Measurements from ENCODE around the gene VAMP2. TPM values are rescaled to one million over a fixed set of nuclear protein-coding genes. Genes with fewer than 3 reads are reported as not detected.

Gene VAMP2
- total and polyA plus RNA-seq, 9 of the 15 experiments (the other 6 are each of a cell fraction or from before 2014, with no cell fraction given): 2.3 to 31.8 (median 6.0) TPM

DNA sequence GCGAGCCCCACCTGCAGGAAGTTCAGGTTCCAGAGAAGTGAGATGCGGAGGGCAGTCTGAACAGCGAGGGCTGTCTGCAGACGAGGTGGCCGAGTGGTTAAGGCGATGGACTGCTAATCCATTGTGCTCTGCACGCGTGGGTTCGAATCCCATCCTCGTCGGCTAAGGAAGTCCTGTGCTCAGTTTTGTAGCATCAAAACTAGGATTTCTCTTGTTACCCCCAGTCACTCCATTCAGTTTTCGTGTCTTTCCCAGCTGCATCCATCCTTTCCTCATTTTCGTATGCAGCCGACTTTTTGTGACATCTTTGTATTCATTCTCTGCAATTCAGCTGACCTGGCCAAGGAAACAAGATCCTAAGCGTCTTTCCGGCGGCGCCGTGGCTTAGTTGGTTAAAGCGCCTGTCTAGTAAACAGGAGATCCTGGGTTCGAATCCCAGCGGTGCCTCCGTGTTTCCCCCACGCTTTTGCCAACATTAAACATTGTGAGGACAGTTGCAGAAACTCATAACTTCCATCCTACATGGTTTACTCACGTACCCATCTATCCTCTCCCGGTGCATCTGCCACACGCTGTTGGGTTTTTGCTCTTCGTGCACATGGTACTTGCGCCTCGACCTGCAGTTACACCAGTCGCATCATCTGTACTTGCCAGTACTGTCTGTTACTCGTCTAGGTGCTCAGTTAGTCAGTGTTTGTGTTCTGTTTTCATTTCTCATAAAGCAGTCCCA lies 24.2 kb upstream of the VAMP2 start (continued):
- TF ChIP-seq ZBTB43 (CRISPR knock-in tag; IDR thresholded peaks at IDR 0.05): no peak
- TF ChIP-seq POLR2AphosphoS2 (IDR thresholded peaks at IDR 0.05; ENCODE audit: low read length): no peak
- TF ChIP-seq, protein P1, sequence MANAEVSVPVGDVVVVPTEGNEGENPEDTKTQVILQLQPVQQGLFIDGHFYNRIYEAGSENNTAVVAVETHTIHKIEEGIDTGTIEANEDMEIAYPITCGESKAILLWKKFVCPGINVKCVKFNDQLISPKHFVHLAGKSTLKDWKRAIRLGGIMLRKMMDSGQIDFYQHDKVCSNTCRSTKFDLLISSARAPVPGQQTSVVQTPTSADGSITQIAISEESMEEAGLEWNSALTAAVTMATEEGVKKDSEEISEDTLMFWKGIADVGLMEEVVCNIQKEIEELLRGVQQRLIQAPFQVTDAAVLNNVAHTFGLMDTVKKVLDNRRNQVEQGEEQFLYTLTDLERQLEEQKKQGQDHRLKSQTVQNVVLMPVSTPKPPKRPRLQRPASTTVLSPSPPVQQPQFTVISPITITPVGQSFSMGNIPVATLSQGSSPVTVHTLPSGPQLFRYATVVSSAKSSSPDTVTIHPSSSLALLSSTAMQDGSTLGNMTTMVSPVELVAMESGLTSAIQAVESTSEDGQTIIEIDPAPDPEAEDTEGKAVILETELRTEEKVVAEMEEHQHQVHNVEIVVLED (CRISPR knock-in tag; IDR thresholded peaks at IDR 0.05): no peak
- no peak for TF ChIP-seq RFX7 (CRISPR knock-in tag; IDR thresholded peaks at IDR 0.05)
- TF ChIP-seq, protein P2, sequence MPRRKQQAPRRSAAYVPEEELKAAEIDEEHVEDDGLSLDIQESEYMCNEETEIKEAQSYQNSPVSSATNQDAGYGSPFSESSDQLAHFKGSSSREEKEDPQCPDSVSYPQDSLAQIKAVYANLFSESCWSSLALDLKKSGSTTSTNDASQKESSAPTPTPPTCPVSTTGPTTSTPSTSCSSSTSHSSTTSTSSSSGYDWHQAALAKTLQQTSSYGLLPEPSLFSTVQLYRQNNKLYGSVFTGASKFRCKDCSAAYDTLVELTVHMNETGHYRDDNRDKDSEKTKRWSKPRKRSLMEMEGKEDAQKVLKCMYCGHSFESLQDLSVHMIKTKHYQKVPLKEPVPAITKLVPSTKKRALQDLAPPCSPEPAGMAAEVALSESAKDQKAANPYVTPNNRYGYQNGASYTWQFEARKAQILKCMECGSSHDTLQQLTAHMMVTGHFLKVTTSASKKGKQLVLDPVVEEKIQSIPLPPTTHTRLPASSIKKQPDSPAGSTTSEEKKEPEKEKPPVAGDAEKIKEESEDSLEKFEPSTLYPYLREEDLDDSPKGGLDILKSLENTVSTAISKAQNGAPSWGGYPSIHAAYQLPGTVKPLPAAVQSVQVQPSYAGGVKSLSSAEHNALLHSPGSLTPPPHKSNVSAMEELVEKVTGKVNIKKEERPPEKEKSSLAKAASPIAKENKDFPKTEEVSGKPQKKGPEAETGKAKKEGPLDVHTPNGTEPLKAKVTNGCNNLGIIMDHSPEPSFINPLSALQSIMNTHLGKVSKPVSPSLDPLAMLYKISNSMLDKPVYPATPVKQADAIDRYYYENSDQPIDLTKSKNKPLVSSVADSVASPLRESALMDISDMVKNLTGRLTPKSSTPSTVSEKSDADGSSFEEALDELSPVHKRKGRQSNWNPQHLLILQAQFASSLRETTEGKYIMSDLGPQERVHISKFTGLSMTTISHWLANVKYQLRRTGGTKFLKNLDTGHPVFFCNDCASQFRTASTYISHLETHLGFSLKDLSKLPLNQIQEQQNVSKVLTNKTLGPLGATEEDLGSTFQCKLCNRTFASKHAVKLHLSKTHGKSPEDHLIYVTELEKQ (CRISPR knock-in tag; IDR thresholded peaks at IDR 0.05): no peak
- no peak for TF ChIP-seq ZEB2 (IDR thresholded peaks at IDR 0.05)
- peak; percentile 1; the same call in 1 of the 2 replicates for TF ChIP-seq ZNF263 (CRISPR knock-in tag; IDR thresholded peaks at IDR 0.05; ENCODE audit: borderline replicate concordance)
- TF ChIP-seq ZNF695 (CRISPR knock-in tag; IDR thresholded peaks at IDR 0.05): no peak
- no peak for TF ChIP-seq PML (IDR thresholded peaks at IDR 0.05; ENCODE audit: low read length)
- TF ChIP-seq FOXK2 (conservative IDR thresholded peaks at IDR 0.05 in 1 of 2, IDR thresholded peaks at IDR 0.05 in 1 of 2; ENCODE audit: low read depth in 2 of 2): peak; percentile 46 to 83; a peak in 3 of 4 replicates
- no peak for TF ChIP-seq SMAD1 (IDR thresholded peaks at IDR 0.05; ENCODE audit: low read depth, low read length, partially characterized antibody)
- TF ChIP-seq ZNF143 (CRISPR knock-in tag; IDR thresholded peaks at IDR 0.05): no peak
- no peak for TF ChIP-seq KDM4B (IDR thresholded peaks at IDR 0.05; ENCODE audit: borderline replicate concordance in 2 of 2, low read depth in 1 of 2)
- no peak for TF ChIP-seq MIER1 (IDR thresholded peaks at IDR 0.05; ENCODE audit: low read depth)
- no peak for TF ChIP-seq ID3 (CRISPR knock-in tag; IDR thresholded peaks at IDR 0.05)
- TF ChIP-seq ID3 (tag; IDR thresholded peaks at IDR 0.05): peak; percentile 38; the same call in 1 of the 2 replicates
- 0 out of 2 replicates have a peak, but pooled peaks have one; percentile 22 for TF ChIP-seq NKRF (IDR thresholded peaks at IDR 0.05; ENCODE audit: borderline replicate concordance)
- 0 out of 2 replicates have a peak, but pooled peaks have one; percentile 60 for TF ChIP-seq FOXJ2 (tag; IDR thresholded peaks at IDR 0.05)
- TF ChIP-seq ZNF184 (CRISPR knock-in tag; IDR thresholded peaks at IDR 0.05): no peak
